GM23338 (cell line): ENCODE results near the gene NUTF2. TPM values are rescaled to one million over a fixed set of nuclear protein-coding genes. Genes with fewer than 3 reads are reported as not detected.
"Not testable (repeated sequence)": the region's sequence is repeated elsewhere in the genome, so short reads cannot be mapped to it uniquely, and the experiment has no call there.

ENCODE experiments used
- ATAC-seq: fragments of 200-7000 bp; cut with Tn5 transposase; 3 replicates; pipeline ENCODE4 v1.9.1; 2020
- DNase-seq: peaks from one replicate; pipeline ENCODE4 v3.0.0-alpha.2; 2015; ENCODE audit warnings: low spot score
- H2AFZ ChIP-seq: fragments of 200-600 bp; sonication (generic); 2 replicates; pipeline ENCODE4 v1.8.0; 2016; ENCODE audit warnings: antibody characterized with exemption, mild to moderate bottlenecking, moderate library complexity
- H3F3A ChIP-seq: fragments of 200-600 bp; sonication (generic); replicated peaks from 2 replicates; pipeline ENCODE4 v1.8.0; 2017; ENCODE audit warnings: antibody characterized with exemption, mixed run types, low read depth
- H3K27ac ChIP-seq: fragments of 200-600 bp; sonication (generic); 2 replicates; pipeline ENCODE4 v1.6.1; 2016; ENCODE audit warnings: low read depth
- H3K27me3 ChIP-seq: fragments of 200-600 bp; sonication (generic); 2 replicates; pipeline ENCODE4 v1.8.0; 2016; ENCODE audit warnings: mild to moderate bottlenecking, mixed run types, moderate library complexity; ENCODE audit not compliant: insufficient read depth
- H3K36me3 ChIP-seq: fragments of 200-600 bp; sonication (generic); 2 replicates; pipeline ENCODE4 v1.8.0; 2016; ENCODE audit warnings: mild to moderate bottlenecking; ENCODE audit not compliant: insufficient read depth
- H3K4me1 ChIP-seq: fragments of 200-600 bp; sonication (generic); 2 replicates; pipeline ENCODE4 v1.8.0; 2016; ENCODE audit warnings: mild to moderate bottlenecking, moderate library complexity; ENCODE audit not compliant: insufficient read depth
- H3K4me2 ChIP-seq: fragments of 200-600 bp; sonication (generic); 2 replicates; pipeline ENCODE4 v1.7.1; 2017; ENCODE audit warnings: mixed run types
- H3K4me3 ChIP-seq: fragments of 200-600 bp; sonication (generic); 2 replicates; pipeline ENCODE4 v1.6.1; 2016; ENCODE audit warnings: mixed run types
- H3K79me2 ChIP-seq: fragments of 200-600 bp; sonication (generic); replicated peaks from 2 replicates; pipeline ENCODE4 v1.8.0; 2017; ENCODE audit warnings: mild to moderate bottlenecking; ENCODE audit not compliant: insufficient read depth
- H3K9me2 ChIP-seq: fragments of 200-600 bp; sonication (generic); 2 replicates; pipeline ENCODE4 v1.8.0; 2017; ENCODE audit not compliant: insufficient read depth
- H4K20me1 ChIP-seq: fragments of 200-600 bp; sonication (generic); replicated peaks from 2 replicates; pipeline ENCODE4 v1.8.0; 2017; ENCODE audit warnings: mild to moderate bottlenecking; ENCODE audit not compliant: insufficient read depth
- H3K27ac Mint-ChIP-seq: 2 replicates; pipeline ENCODE4 v1.8.0; 2020; ENCODE audit warnings: inconsistent platforms, mild to moderate bottlenecking, moderate library complexity, mixed read lengths
- H3K27me3 Mint-ChIP-seq: 3 replicates; pipeline ENCODE4 v1.8.0; 2022; ENCODE audit warnings: low read depth, mild to moderate bottlenecking, moderate library complexity, mixed read lengths, inconsistent platforms; ENCODE audit not compliant: insufficient read depth, poor library complexity
- H3K36me3 Mint-ChIP-seq: 3 replicates; pipeline ENCODE4 v1.8.0; 2021; ENCODE audit warnings: low read depth, mild to moderate bottlenecking, inconsistent platforms, moderate library complexity, mixed read lengths
- H3K4me1 Mint-ChIP-seq: 3 replicates; pipeline ENCODE4 v1.8.0; 2020; ENCODE audit warnings: mild to moderate bottlenecking, inconsistent platforms, mixed read lengths
- H3K4me3 Mint-ChIP-seq: 3 replicates; pipeline ENCODE4 v1.8.0; 2021; ENCODE audit warnings: moderate library complexity, mild to moderate bottlenecking, inconsistent platforms, mixed read lengths
- H3K9me3 Mint-ChIP-seq: 3 replicates; pipeline ENCODE4 v1.8.0; 2020; ENCODE audit warnings: moderate library complexity, mild to moderate bottlenecking, inconsistent platforms, mixed read lengths
- CREB1 ChIP-seq: fragments of 250-450 bp; sonication (Bioruptor Pico); IDR thresholded peaks from 2 replicates; pipeline ENCODE4 v1.5.0; 2020; ENCODE audit warnings: low read depth, mild to moderate bottlenecking, moderate library complexity
- EZH2 ChIP-seq: fragments of 200-600 bp; sonication (generic); IDR thresholded peaks from one replicate; pipeline ENCODE4 v1.8.0; 2017; ENCODE audit warnings: antibody characterized with exemption, mild to moderate bottlenecking, low read depth; ENCODE audit not compliant: unreplicated experiment
- EZH2phosphoT487 ChIP-seq: fragments of 200-600 bp; sonication (generic); IDR thresholded peaks from one replicate; pipeline ENCODE4 v1.8.1; 2018; ENCODE audit warnings: antibody characterized with exemption; ENCODE audit not compliant: unreplicated experiment
- JUNB ChIP-seq: IDR thresholded peaks from one replicate; pipeline ENCODE4 v1.6.1; 2016; ENCODE audit warnings: antibody characterized with exemption; ENCODE audit not compliant: unreplicated experiment
- NANOG ChIP-seq: IDR thresholded peaks from 2 replicates; pipeline ENCODE4 v1.6.1; 2016; ENCODE audit warnings: antibody characterized with exemption, borderline replicate concordance
- POLR2AphosphoS5 ChIP-seq: IDR thresholded peaks from 2 replicates; pipeline ENCODE4 v1.6.1; 2016; ENCODE audit warnings: antibody characterized with exemption, low read depth
- STAT1 ChIP-seq: IDR thresholded peaks from one replicate; pipeline ENCODE4 v1.6.1; 2016; ENCODE audit warnings: antibody characterized with exemption; ENCODE audit not compliant: unreplicated experiment
- ZNF114 ChIP-seq: fragments of 250-450 bp; sonication (Bioruptor Pico); IDR thresholded peaks from 2 replicates; pipeline ENCODE4 v1.5.0; 2020; ENCODE audit warnings: mild to moderate bottlenecking, moderate library complexity
- ZNF331 ChIP-seq: fragments of 250-450 bp; sonication (Bioruptor Pico); IDR thresholded peaks from 2 replicates; pipeline ENCODE4 v1.5.0; 2020; ENCODE audit warnings: low read depth, mild to moderate bottlenecking, moderate library complexity
- ZNF462 ChIP-seq: fragments of 250-450 bp; sonication (Bioruptor Pico); IDR thresholded peaks from 2 replicates; pipeline ENCODE4 v1.5.0; 2020; ENCODE audit warnings: mild to moderate bottlenecking, moderate library complexity
- polyA plus RNA-seq: library from polyadenylated mRNA; unstranded; fragments of >200 nt; fragmentation: Nextera tagmentation; extraction: Ambion mirVana; gene quantifications from 2 replicates; pipeline ENCODE4 v1.2.1, GENCODE V29; 2016
- total RNA-seq: library from RNA; depleted of rRNA; stranded (reverse); fragments of >200 nt; shearing (Covaris generic); gene quantifications from 2 replicates; pipeline ENCODE4 v1.2.3, GENCODE V29; 2014
- TF ChIP-seq, protein P1 (sequence below): IDR thresholded peaks from 2 replicates; pipeline ENCODE4 v1.6.1; 2016; ENCODE audit warnings: antibody characterized with exemption
- TF ChIP-seq, protein P2 (sequence below), 2 experiments: fragments of 200-600 bp in 1 of 2; sonication (generic) in 1 of 2; conservative IDR thresholded peaks; 2 replicates each; pipeline versions ENCODE4 v1.5.1 to v1.6.1; 2016 to 2017; ENCODE audit warnings: antibody characterized with exemption in 2 of 2, low read depth in 2 of 2, mild to moderate bottlenecking in 2 of 2, moderate library complexity in 1 of 2

Gene NUTF2
- total and polyA plus RNA-seq, 2 experiments from 2014 or later = 321 to 391 TPM

- not testable (repeated sequence) for H3K9me2 ChIP-seq, ATAC-seq, H3K27me3 ChIP-seq, DNase-seq, H3K4me3 ChIP-seq, H2AFZ ChIP-seq, H3K27ac Mint-ChIP-seq, H3K4me2 ChIP-seq, H3K4me1 ChIP-seq, H3K27me3 Mint-ChIP-seq, H3K9me3 Mint-ChIP-seq, H3K4me3 Mint-ChIP-seq
- Mint-ChIP-seq H3K4me1 (peaks cover 15% of the 10 kb centered on the region), H3K36me3 (peaks cover 59% of the 10 kb centered on the region)
- Histone ChIP-seq H3K79me2 (peaks cover 64% of the 10 kb centered on the region), H3F3A (peaks cover 16% of the 10 kb centered on the region), H3K36me3 (peaks cover 35% of the 10 kb centered on the region), H3K27ac (peak overlapping the region; percentile 69), H4K20me1 (peaks cover 48% of the 10 kb centered on the region)
Measured at GRCh38 chr16:67864044-67864443, 17.3 kb downstream of the NUTF2 start.

- no peak overlapping the region; the same call in 1 of the 2 replicates for H3K27ac Mint-ChIP-seq
- Histone ChIP-seq H3K4me2 (no peak overlapping the region), H3K36me3 (peaks cover 35% of the 10 kb centered on the region), H3K9me2 (no peaks in the 10 kb centered on the region), H3K27me3 (no peaks in the 10 kb centered on the region), H3K79me2 (peaks cover 59% of the 10 kb centered on the region), H4K20me1 (peaks cover 45% of the 10 kb centered on the region), H2AFZ (no peak overlapping the region), H3K4me1 (no peaks in the 10 kb centered on the region), H3K27ac (peak overlapping the region; percentile 63; the same call in 1 of the 2 replicates), H3K4me3 (no peak overlapping the region), H3F3A (peaks cover 20% of the 10 kb centered on the region)
- DNase-seq (no peak), ATAC-seq (peak; percentile 32; the same call in 2 of the 3 replicates)
- peaks cover 62% of the 10 kb centered on the region for H3K36me3 Mint-ChIP-seq
- no peaks in the 10 kb centered on the region for H3K27me3 Mint-ChIP-seq
- H3K9me3 Mint-ChIP-seq = no peaks in the 10 kb centered on the region
- H3K4me3 Mint-ChIP-seq = no peak overlapping the region
- peaks cover 15% of the 10 kb centered on the region for H3K4me1 Mint-ChIP-seq
- TF ChIP-seq JUNB = no peak
- no peak for TF ChIP-seq ZNF114 (CRISPR knock-in tag)
- no peak for TF ChIP-seq CREB1 (CRISPR knock-in tag)
- TF ChIP-seq EZH2 = no peak
- no peak for TF ChIP-seq NANOG
- no peak for TF ChIP-seq ZNF462 (CRISPR knock-in tag)
- no peak for TF ChIP-seq EZH2phosphoT487
- TF ChIP-seq, protein P1, sequence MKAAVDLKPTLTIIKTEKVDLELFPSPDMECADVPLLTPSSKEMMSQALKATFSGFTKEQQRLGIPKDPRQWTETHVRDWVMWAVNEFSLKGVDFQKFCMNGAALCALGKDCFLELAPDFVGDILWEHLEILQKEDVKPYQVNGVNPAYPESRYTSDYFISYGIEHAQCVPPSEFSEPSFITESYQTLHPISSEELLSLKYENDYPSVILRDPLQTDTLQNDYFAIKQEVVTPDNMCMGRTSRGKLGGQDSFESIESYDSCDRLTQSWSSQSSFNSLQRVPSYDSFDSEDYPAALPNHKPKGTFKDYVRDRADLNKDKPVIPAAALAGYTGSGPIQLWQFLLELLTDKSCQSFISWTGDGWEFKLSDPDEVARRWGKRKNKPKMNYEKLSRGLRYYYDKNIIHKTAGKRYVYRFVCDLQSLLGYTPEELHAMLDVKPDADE = no peak
- TF ChIP-seq, protein P2, sequence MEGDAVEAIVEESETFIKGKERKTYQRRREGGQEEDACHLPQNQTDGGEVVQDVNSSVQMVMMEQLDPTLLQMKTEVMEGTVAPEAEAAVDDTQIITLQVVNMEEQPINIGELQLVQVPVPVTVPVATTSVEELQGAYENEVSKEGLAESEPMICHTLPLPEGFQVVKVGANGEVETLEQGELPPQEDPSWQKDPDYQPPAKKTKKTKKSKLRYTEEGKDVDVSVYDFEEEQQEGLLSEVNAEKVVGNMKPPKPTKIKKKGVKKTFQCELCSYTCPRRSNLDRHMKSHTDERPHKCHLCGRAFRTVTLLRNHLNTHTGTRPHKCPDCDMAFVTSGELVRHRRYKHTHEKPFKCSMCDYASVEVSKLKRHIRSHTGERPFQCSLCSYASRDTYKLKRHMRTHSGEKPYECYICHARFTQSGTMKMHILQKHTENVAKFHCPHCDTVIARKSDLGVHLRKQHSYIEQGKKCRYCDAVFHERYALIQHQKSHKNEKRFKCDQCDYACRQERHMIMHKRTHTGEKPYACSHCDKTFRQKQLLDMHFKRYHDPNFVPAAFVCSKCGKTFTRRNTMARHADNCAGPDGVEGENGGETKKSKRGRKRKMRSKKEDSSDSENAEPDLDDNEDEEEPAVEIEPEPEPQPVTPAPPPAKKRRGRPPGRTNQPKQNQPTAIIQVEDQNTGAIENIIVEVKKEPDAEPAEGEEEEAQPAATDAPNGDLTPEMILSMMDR (conservative IDR thresholded peaks at IDR 0.05; ENCODE audit: low read depth in 2 of 2) = no peak
- no peak for TF ChIP-seq ZNF331 (CRISPR knock-in tag)
- no peak for TF ChIP-seq POLR2AphosphoS5
- no peak for TF ChIP-seq STAT1
Measured at GRCh38 chr16:67864594-67864993, 17.9 kb downstream of the NUTF2 start.
